ENCODE measurements around the gene PIP4P1.
"Not testable (repeated sequence)": the region's sequence is repeated elsewhere in the genome, so short reads cannot be mapped to it uniquely, and the experiment has no call there.

DNA sequence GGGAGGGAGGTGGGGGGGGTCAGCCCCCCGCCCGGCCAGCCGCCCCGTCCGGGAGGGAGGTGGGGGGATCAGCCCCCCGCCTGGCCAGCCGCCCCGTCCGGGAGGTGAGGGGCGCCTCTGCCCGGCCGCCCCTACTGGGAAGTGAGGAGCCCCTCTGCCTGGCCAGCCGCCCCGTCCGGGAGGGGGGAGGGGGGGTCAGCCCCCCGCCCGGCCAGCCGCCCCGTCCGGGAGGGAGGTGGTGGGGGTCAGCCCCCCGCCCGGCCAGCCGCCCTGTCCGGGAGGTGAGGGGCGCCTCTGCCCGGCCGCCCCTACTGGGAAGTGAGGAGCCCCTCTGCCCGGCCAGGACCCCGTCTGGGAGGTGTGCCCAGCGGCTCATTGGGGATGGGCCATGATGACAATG is 45.5 kb upstream of the PIP4P1 start:
- TF ChIP-seq, protein P1, sequence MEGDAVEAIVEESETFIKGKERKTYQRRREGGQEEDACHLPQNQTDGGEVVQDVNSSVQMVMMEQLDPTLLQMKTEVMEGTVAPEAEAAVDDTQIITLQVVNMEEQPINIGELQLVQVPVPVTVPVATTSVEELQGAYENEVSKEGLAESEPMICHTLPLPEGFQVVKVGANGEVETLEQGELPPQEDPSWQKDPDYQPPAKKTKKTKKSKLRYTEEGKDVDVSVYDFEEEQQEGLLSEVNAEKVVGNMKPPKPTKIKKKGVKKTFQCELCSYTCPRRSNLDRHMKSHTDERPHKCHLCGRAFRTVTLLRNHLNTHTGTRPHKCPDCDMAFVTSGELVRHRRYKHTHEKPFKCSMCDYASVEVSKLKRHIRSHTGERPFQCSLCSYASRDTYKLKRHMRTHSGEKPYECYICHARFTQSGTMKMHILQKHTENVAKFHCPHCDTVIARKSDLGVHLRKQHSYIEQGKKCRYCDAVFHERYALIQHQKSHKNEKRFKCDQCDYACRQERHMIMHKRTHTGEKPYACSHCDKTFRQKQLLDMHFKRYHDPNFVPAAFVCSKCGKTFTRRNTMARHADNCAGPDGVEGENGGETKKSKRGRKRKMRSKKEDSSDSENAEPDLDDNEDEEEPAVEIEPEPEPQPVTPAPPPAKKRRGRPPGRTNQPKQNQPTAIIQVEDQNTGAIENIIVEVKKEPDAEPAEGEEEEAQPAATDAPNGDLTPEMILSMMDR (IDR thresholded peaks at IDR 0.05) = not testable (repeated sequence)
- TF ChIP-seq POLR2A (IDR thresholded peaks at IDR 0.05) = not testable (repeated sequence)

All from stomach (tissue), 4 donors.